Measurements from ENCODE around the gene NTN5. TPM values are rescaled to one million over a fixed set of nuclear protein-coding genes. Genes with fewer than 3 reads are reported as not detected.

NTN5 gene
- total and polyA plus RNA-seq, 9 of the 15 experiments (the other 6 are each of a cell fraction or from before 2014, with no cell fraction given) = not detected

- no peak for TF ChIP-seq HOMEZ (CRISPR knock-in tag; IDR thresholded peaks at IDR 0.05)
- no peak for TF ChIP-seq ATF7 (IDR thresholded peaks at IDR 0.05)
- no peak for TF ChIP-seq U2AF2 (optimal IDR thresholded peaks at IDR 0.05; ENCODE audit: low read depth, low read length)
- TF ChIP-seq ZKSCAN3 (CRISPR knock-in tag; IDR thresholded peaks at IDR 0.05) = no peak
- no peak for TF ChIP-seq ZNF398 (CRISPR knock-in tag; IDR thresholded peaks at IDR 0.05)
- no peak for TF ChIP-seq ZNF274 (IDR thresholded peaks at IDR 0.05; ENCODE audit: borderline replicate concordance, low read depth, low read length)
- TF ChIP-seq RAD21 (CRISPR knock-in tag; conservative IDR thresholded peaks at IDR 0.05 in 1 of 2, IDR thresholded peaks at IDR 0.05 in 1 of 2) = peak in 1 of 2 experiments; percentile 8; a peak in 1 of 4 replicates
- TF ChIP-seq ZNF280B (CRISPR knock-in tag; IDR thresholded peaks at IDR 0.05) = no peak
- TF ChIP-seq POLR2H (tag; IDR thresholded peaks at IDR 0.05; ENCODE audit: low read depth) = no peak
- TF ChIP-seq CREB3 (tag; conservative IDR thresholded peaks at IDR 0.05; ENCODE audit: low read depth) = no peak
- no peak for TF ChIP-seq ESRRA (IDR thresholded peaks at IDR 0.05; ENCODE audit: borderline replicate concordance, low read depth)
- no peak for TF ChIP-seq HCFC1 (IDR thresholded peaks at IDR 0.05; ENCODE audit: low read depth, low read length)
- TF ChIP-seq KLF1 (tag; IDR thresholded peaks at IDR 0.05) = peak; percentile 96
- TF ChIP-seq NR4A1 (CRISPR knock-in tag; IDR thresholded peaks at IDR 0.05) = no peak
- TF ChIP-seq NR4A1 (tag; IDR thresholded peaks at IDR 0.05) = no peak
- 0 out of 2 replicates have a peak, but pooled peaks have one; percentile 35 for TF ChIP-seq MYC (IDR thresholded peaks at IDR 0.05; ENCODE audit: low read depth, low read length)
- TF ChIP-seq MYC (CRISPR knock-in tag; IDR thresholded peaks at IDR 0.05; ENCODE audit: borderline replicate concordance, low read depth) = no peak
- no peak for TF ChIP-seq ZNF764 (CRISPR knock-in tag; IDR thresholded peaks at IDR 0.05; ENCODE audit: low read depth)
- TF ChIP-seq ZNF583 (CRISPR knock-in tag; IDR thresholded peaks at IDR 0.05) = no peak
- TF ChIP-seq ZNF444 (CRISPR knock-in tag; IDR thresholded peaks at IDR 0.05) = no peak
- peak; percentile 37; the same call in 1 of the 2 replicates for TF ChIP-seq SOX6 (IDR thresholded peaks at IDR 0.05)
- TF ChIP-seq ZNF561 (CRISPR knock-in tag; conservative IDR thresholded peaks at IDR 0.05) = no peak
- TF ChIP-seq KLF13 (tag; IDR thresholded peaks at IDR 0.05; ENCODE audit: borderline replicate concordance, low read depth) = peak; percentile 69; the same call in 1 of the 2 replicates
Observed at GRCh38 chr19:48678201-48678600, 5.4 kb upstream of the NTN5 start (continued).
